Adrenal gland (tissue), 12 donors: ENCODE data around the gene DYNLT2. TPM values are rescaled to one million over a fixed set of nuclear protein-coding genes. Genes with fewer than 3 reads are reported as not detected.
A peak's percentile ranks its signal among the peaks of the same experiment; 100 is the strongest.

Source experiments
- DNase-seq, 7 donors: peaks; one replicate each; pipeline ENCODE4 v3.0.0-alpha.2; 2019 to 2020
- H3K27ac ChIP-seq, 5 donors: fragments of 200-600 bp; sonication (generic) in 4 of 5; 1 replicate in 3 of 5; 2 replicates in 2 of 5; pipeline versions ENCODE4 v1.5.1 to v1.8.0; 2016 to 2020; ENCODE audit warnings: mild to moderate bottlenecking in 1 of 5
- H3K27me3 ChIP-seq: fragments of 200-600 bp; 2 replicates; pipeline ENCODE4 v1.8.0; 2021
- H3K36me3 ChIP-seq, 2 donors: fragments of 200-600 bp; replicated peaks in 1 of 2; 1 replicate in 1 of 2; 2 replicates in 1 of 2; pipeline versions ENCODE4 v1.5.1 to v1.8.0; 2018 to 2022
- H3K4me1 ChIP-seq, 2 donors: fragments of 200-600 bp; replicated peaks in 1 of 2; 1 replicate in 1 of 2; 2 replicates in 1 of 2; pipeline versions ENCODE4 v1.5.1 to v1.8.0; 2018 to 2021
- H3K4me3 ChIP-seq, 4 donors: fragments of 200-600 bp; sonication (generic) in 3 of 4; one replicate each; pipeline ENCODE4 v1.5.1; 2016 to 2018
- H3K9me3 ChIP-seq, 3 donors: fragments of 200-600 bp; sonication (generic) in 1 of 3; replicated peaks in 1 of 3; 1 replicate in 2 of 3; 2 replicates in 1 of 3; pipeline versions ENCODE4 v1.5.1 to v1.8.0; 2016 to 2021
- CTCF ChIP-seq, 6 experiments: fragments of 450-650 bp in 4 of 6; fragments of 200-600 bp in 2 of 6; sonication (generic) in 1 of 6; IDR thresholded peaks; 1 replicate in 5 of 6; 2 replicates in 1 of 6; pipeline versions ENCODE4 v1.5.1 to v1.8.0; 2016 to 2021; ENCODE audit warnings: antibody characterized with exemption in 6 of 6, mild to moderate bottlenecking in 2 of 6, moderate library complexity in 1 of 6
- POLR2A ChIP-seq, 2 donors: fragments of 450-650 bp; IDR thresholded peaks; one replicate each; pipeline ENCODE4 v1.6.1; 2017; ENCODE audit warnings: antibody characterized with exemption in 2 of 2, mild to moderate bottlenecking in 2 of 2, moderate library complexity in 1 of 2
- WGBS, 4 donors: extraction: QIAGEN DNeasy Blood & Tissue Kit in 2 of 4; methylation state at CpG; one replicate each; pipeline versions ENCODE4 v1.1.5 to v1.1.7; 2013 to 2017; 5-methylcytosine and 5-hydroxymethylcytosine counted together
- intact Hi-C, 2 donors: fragments of 100-400 bp; cut with DNase I; formaldehyde crosslinking; loops; one replicate each; pipeline versions ENCODE4 v1.14.1 to v1.15.0; 2022 to 2023
- polyA plus RNA-seq, 3 donors: library from polyadenylated mRNA; stranded (reverse); fragments of 200-250 nt in 2 of 3; fragments of 350-450 nt in 1 of 3; fragmentation: Illumina TruSeq in 1 of 3; extraction: RNeasy Lipid Tissue Mini Kit (QIAGEN cat#74804) in 1 of 3; gene quantifications; one replicate each; pipeline ENCODE4 v1.2.3, GENCODE V29; 2013 to 2014
- total RNA-seq, 9 donors: library from RNA; depleted of rRNA in 4 of 9; stranded (reverse); fragments of >200 nt in 4 of 9; fragments of 120-200 nt in 1 of 9; fragmentation: NEBNext Ultra II Directional in 1 of 9; extraction: Animal tissue kit (Norgen Biotek cat#: 25700) in 1 of 9; gene quantifications; one replicate each; pipeline versions ENCODE4 v1.1.0 to v1.2.4, GENCODE V29; 2013 to 2023
- donor health status: healthy with polysubstance abuse.
- donor health status: Bipolar disorder and iron deficiency.
- donor health status: DM: yes; HTN: yes; CAD: no.
- donor health status: DM: no; HTN: no; CAD: no.
- donor health status: DM: no; HTN: no; CAD: no.
- donor health status: DM: yes; HTN: yes; CAD: no.

The DYNLT2 gene
- total and polyA plus RNA-seq, 12 donors = 0.14 to 4.6 (median 1.7) TPM

- 92 to 95% (median 94%) methylated on average over 6 to 9 of the region's 9 CpGs for WGBS, 4 donors
- no peak for TF ChIP-seq CTCF (IDR thresholded peaks at IDR 0.05)
- no peak for TF ChIP-seq POLR2A (IDR thresholded peaks at IDR 0.05)
- peak in 1 of 7 donors; percentile 11 for DNase-seq
These were observed 34.2 kb upstream of the DYNLT2 start for GRCh38 chr6:169785566-169785965.

GRCh38 chr6:169784821-169785340 lies 33.5 kb upstream of the DYNLT2 start:
- no peaks in the 10 kb centered on the region for H3K36me3 ChIP-seq
- no peaks in the 10 kb centered on the region for H3K9me3 ChIP-seq
- no peak overlapping the region for H3K27ac ChIP-seq
- H3K4me3 ChIP-seq = no peak overlapping the region
- DNase-seq = peak in 2 of 7 donors; percentile 15 to 40
- intact Hi-C loops = no loop called here
- TF ChIP-seq POLR2A (IDR thresholded peaks at IDR 0.05) = no peak
- no peak for TF ChIP-seq CTCF (IDR thresholded peaks at IDR 0.05)
- no peaks in the 10 kb centered on the region for H3K27me3 ChIP-seq
- WGBS, 4 donors = 79 to 85% (median 83%) methylated on average over 10 to 12 of the region's 12 CpGs
- H3K4me1 ChIP-seq = peaks cover 0 to 5% of the 10 kb centered on the region in 2 donors

More at GRCh38 chr6:169785566-169785965, 34.2 kb upstream of the DYNLT2 start:
- no peaks in the 10 kb centered on the region for H3K36me3 ChIP-seq
- no peak overlapping the region for H3K4me3 ChIP-seq
- no peaks in the 10 kb centered on the region for H3K9me3 ChIP-seq
- intact Hi-C loops = no loop called here
- H3K4me1 ChIP-seq = peaks cover 4 to 10% of the 10 kb centered on the region in 2 donors
- no peaks in the 10 kb centered on the region for H3K27me3 ChIP-seq
- no peak overlapping the region for H3K27ac ChIP-seq

GRCh38 chr6:169783971-169784820 lies 32.8 kb upstream of the DYNLT2 start:
- intact Hi-C loops = no loop called here
- no peak for TF ChIP-seq POLR2A (IDR thresholded peaks at IDR 0.05)
- TF ChIP-seq CTCF (IDR thresholded peaks at IDR 0.05) = no peak
- peak in 2 of 7 donors; percentile 13 to 24 for DNase-seq

GRCh38 chr6:169783401-169783800 lies 32.0 kb upstream of the DYNLT2 start:
- WGBS, 4 donors = 84 to 91% (median 87%) methylated on average over 9 of the region's 9 CpGs
- no peak overlapping the region for H3K27ac ChIP-seq

More at GRCh38 chr6:169783971-169784820, 32.8 kb upstream of the DYNLT2 start:
- H3K4me1 ChIP-seq = no peaks in the 10 kb centered on the region
- H3K4me3 ChIP-seq = no peak overlapping the region
- no peaks in the 10 kb centered on the region for H3K9me3 ChIP-seq
- H3K27me3 ChIP-seq = no peaks in the 10 kb centered on the region
- no peak overlapping the region for H3K27ac ChIP-seq
- H3K36me3 ChIP-seq = no peaks in the 10 kb centered on the region
- 94 to 96% (median 95%) methylated on average over 23 of the region's 23 CpGs for WGBS, 4 donors

More at GRCh38 chr6:169783401-169783800, 32.0 kb upstream of the DYNLT2 start:
- no peak for TF ChIP-seq POLR2A (IDR thresholded peaks at IDR 0.05)
- TF ChIP-seq CTCF (IDR thresholded peaks at IDR 0.05) = no peak
- Histone ChIP-seq H3K4me1 (no peaks in the 10 kb centered on the region), H3K4me3 (no peak overlapping the region), H3K27me3 (no peaks in the 10 kb centered on the region), H3K36me3 (no peaks in the 10 kb centered on the region), H3K9me3 (no peaks in the 10 kb centered on the region)
- intact Hi-C loops = no loop called here
- peak in 2 of 7 donors; percentile 3 to 30 for DNase-seq
